IPS-18a (cell line): Measurements from ENCODE around the gene EDC3.
A peak's percentile ranks its signal among the peaks of the same experiment; 100 is the strongest.

Experiments used
- H3K27ac ChIP-seq: one replicate; pipeline ENCODE4 v1.5.1; 2013; ENCODE audit warnings: low read length
- H3K27me3 ChIP-seq: one replicate; pipeline ENCODE4 v1.6.1; 2013; ENCODE audit warnings: mild to moderate bottlenecking, low read length; ENCODE audit not compliant: control insufficient read depth, insufficient read depth
- H3K36me3 ChIP-seq: one replicate; pipeline ENCODE4 v1.6.1; 2013; ENCODE audit warnings: low read depth, low read length; ENCODE audit not compliant: control insufficient read depth
- H3K4me1 ChIP-seq: one replicate; pipeline ENCODE4 v1.6.1; 2013; ENCODE audit warnings: low read depth, low read length; ENCODE audit not compliant: control insufficient read depth
- H3K4me3 ChIP-seq: one replicate; pipeline ENCODE4 v1.5.1; 2013; ENCODE audit warnings: low read length
- H3K9ac ChIP-seq: one replicate; pipeline ENCODE4 v1.6.1; 2013; ENCODE audit warnings: mild to moderate bottlenecking, low read length, moderate library complexity
- H3K9me3 ChIP-seq: one replicate; pipeline ENCODE4 v1.6.1; 2013; ENCODE audit warnings: low read depth, low read length; ENCODE audit not compliant: control insufficient read depth

The EDC3 gene

GRCh38 chr15:74621546-74621920 lies 74.3 kb downstream of the EDC3 start:
- H3K36me3 ChIP-seq: peaks cover 68% of the 10 kb centered on the region
- no peak overlapping the region for H3K27ac ChIP-seq
- no peaks in the 10 kb centered on the region for H3K9me3 ChIP-seq
- H3K9ac ChIP-seq: no peak overlapping the region
- peaks cover 3% of the 10 kb centered on the region for H3K4me1 ChIP-seq
- H3K4me3 ChIP-seq: no peak overlapping the region
- no peaks in the 10 kb centered on the region for H3K27me3 ChIP-seq

DNA sequence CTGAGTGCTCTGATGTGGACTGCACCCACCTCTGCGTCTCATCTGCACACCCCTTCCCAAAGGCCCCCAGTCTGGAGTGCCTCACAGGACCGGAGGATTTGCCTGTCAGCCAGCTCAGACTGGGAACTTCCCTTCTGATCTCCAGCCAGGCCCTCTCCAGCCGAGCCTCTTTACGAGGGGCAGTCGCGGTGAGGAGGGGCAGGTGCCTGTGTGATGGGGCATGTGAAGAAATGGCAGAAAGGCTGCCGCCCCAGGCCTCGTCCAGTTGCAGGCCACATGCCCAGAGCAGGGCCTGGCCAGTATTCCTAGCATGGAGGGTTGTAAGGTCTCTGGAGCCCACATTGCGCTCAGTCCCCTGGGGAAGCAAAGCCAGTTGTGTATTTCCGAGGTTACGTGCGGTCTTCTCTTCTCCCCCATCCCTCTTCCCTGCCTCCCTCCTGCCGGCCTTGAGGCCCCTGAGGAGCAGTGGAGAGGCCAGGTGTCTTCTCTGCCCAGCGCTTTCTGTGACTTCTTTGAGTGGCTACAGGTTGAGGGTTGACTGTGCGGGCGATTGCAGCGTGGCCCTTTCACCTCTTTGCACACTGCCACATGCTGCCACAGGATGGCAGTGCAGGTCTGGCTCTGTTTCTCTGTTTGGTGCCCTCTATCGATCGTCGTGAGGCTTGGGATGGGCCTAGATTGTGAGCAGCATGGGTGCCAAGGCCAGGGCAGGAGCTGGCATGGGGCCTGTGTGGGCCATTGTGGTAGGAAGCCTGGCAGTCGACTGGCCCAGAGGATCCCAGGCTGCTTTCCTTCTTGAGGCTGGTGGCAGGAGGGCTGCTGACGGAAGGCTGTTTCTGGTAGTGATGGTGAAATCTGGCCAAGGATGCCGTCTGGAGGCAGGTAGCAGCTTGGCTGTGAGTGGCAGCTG lies 74.9 kb downstream of the EDC3 start:
- H3K4me3 ChIP-seq: no peak overlapping the region
- no peaks in the 10 kb centered on the region for H3K27me3 ChIP-seq
- peaks cover 61% of the 10 kb centered on the region for H3K36me3 ChIP-seq
- H3K9ac ChIP-seq: no peak overlapping the region
- no peaks in the 10 kb centered on the region for H3K9me3 ChIP-seq
- peaks cover 3% of the 10 kb centered on the region for H3K4me1 ChIP-seq
- H3K27ac ChIP-seq: no peak overlapping the region

GRCh38 chr15:74619916-74620635 lies 75.7 kb downstream of the EDC3 start:
- H3K4me1 ChIP-seq: peaks cover 3% of the 10 kb centered on the region
- no peak overlapping the region for H3K9ac ChIP-seq
- no peak overlapping the region for H3K4me3 ChIP-seq
- H3K27ac ChIP-seq: no peak overlapping the region
- peaks cover 53% of the 10 kb centered on the region for H3K36me3 ChIP-seq
- no peaks in the 10 kb centered on the region for H3K9me3 ChIP-seq
- H3K27me3 ChIP-seq: no peaks in the 10 kb centered on the region

DNA sequence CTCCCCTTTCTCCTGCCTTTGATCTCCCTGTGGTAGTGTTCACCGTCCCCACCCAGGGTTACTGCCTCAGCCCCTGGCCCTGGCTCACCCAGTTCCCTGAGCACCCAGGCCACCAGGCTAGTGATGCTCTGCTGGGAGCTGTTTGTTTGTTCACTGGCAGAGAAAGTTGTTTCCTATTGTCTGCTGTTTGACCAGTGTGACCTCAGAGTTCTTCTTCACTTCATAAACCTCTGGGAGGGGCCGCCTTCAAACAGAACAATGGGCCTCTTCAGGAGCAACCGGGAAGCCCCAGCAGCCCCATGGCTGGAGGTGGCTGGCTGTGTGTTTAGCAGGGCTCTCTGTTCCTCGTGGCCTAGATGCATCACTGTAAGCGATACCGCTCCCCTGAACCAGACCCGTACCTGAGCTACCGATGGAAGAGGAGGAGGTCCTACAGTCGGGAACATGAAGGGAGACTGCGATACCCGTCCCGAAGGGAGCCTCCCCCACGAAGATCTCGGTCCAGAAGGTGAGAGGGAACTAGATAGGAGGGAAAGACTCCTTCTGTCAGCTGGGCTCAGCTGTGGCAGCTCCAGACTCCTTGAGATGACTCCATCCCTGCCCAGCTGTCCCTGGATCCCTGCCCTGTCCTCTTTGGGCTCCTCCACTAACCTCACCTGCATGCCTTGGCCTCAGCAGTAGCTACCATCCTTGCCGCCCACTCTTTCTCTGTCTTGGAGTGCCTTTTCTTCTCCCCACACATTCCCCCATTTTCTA lies 76.8 kb downstream of the EDC3 start:
- Histone ChIP-seq H3K9me3 (no peaks in the 10 kb centered on the region), H3K36me3 (peaks cover 43% of the 10 kb centered on the region), H3K4me1 (peaks cover 3% of the 10 kb centered on the region), H3K27me3 (peaks cover under 1% of the 10 kb centered on the region), H3K27ac (no peak overlapping the region), H3K9ac (no peak overlapping the region), H3K4me3 (no peak overlapping the region)

DNA sequence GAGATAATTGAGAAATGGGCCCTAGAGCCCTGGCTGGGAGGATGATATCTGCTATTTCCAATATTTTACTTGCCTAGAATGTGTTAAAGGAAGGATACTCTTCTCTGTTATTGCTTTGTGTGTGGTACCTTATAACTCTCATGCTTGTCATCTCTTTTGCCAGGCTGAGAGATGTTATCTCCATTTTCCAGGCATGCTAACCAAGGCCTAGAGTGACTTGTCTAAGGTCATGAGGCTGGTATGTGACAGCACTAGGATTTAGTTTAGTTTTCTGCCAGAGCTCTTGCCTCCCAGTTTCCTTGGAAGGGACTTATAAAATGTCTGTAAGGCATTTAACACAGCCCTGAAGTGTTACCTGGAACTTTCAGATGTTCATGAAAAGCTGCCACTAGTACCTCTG lies 78.8 kb downstream of the EDC3 start:
- Histone ChIP-seq H3K27me3 (peaks cover 15% of the 10 kb centered on the region), H3K9me3 (no peaks in the 10 kb centered on the region), H3K27ac (no peak overlapping the region), H3K4me1 (peaks cover 3% of the 10 kb centered on the region), H3K4me3 (peak overlapping the region; percentile 88), H3K9ac (no peak overlapping the region), H3K36me3 (peaks cover 23% of the 10 kb centered on the region)

DNA sequence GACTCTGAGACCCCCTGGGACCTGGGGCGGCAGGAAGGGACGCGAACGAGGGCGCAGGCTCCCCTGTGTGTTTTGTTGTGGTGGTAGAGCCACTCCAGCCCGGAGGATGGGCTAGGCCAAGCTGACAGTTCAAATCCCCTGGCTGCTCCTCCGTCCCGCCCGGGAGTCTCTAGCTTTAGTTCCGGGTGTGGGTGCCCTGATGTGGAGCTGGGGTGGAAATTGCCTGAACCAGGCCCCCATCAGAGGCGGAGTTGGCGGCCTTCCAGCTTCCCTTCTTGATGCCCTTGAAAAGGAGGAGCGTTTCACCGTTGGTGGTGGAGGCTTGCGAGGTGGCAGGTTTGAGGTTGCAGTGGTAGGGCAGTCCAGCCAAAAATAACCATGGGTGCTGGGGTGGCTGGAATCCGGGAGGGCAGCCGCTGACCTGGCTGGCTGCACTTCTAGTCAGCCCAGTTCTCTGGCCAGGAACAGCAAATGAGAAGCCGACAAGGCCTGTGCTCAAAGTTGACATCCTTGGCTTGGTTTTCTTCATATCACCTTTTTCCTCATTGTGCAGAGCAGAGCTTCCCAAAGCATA lies 79.4 kb downstream of the EDC3 start:
- H3K27ac ChIP-seq: no peak overlapping the region
- H3K36me3 ChIP-seq: peaks cover 19% of the 10 kb centered on the region
- peaks cover 3% of the 10 kb centered on the region for H3K4me1 ChIP-seq
- H3K4me3 ChIP-seq: peak overlapping the region; percentile 88
- H3K9ac ChIP-seq: peak overlapping the region; percentile 90
- peaks cover 18% of the 10 kb centered on the region for H3K27me3 ChIP-seq
- H3K9me3 ChIP-seq: no peaks in the 10 kb centered on the region

- H3K9me3 ChIP-seq: no peaks in the 10 kb centered on the region
- peaks cover 18% of the 10 kb centered on the region for H3K27me3 ChIP-seq
- H3K4me1 ChIP-seq: peaks cover 3% of the 10 kb centered on the region
- H3K27ac ChIP-seq: peak within 1 kb of the TSS; percentile 35
- H3K36me3 ChIP-seq: peaks cover 17% of the 10 kb centered on the region
- peak within 1 kb of the TSS; percentile 90 for H3K9ac ChIP-seq
- H3K4me3 ChIP-seq: peak within 1 kb of the TSS; percentile 88
Observed at GRCh38 chr15:74615508-74616365, 80.1 kb downstream of the EDC3 start, which contains the start of gene CLK3. TSS of gene CLK3 (plus strand) at chr15:74615836. CDS start at chr15:74619197, 3,361 bp downstream.

GRCh38 chr15:74614744-74615507 lies 80.9 kb downstream of the EDC3 start:
- peaks cover 3% of the 10 kb centered on the region for H3K4me1 ChIP-seq
- peak overlapping the region; percentile 35 for H3K27ac ChIP-seq
- peak overlapping the region; percentile 88 for H3K4me3 ChIP-seq
- H3K9me3 ChIP-seq: no peaks in the 10 kb centered on the region
- H3K36me3 ChIP-seq: peaks cover 9% of the 10 kb centered on the region
- H3K9ac ChIP-seq: peak overlapping the region; percentile 90
- peaks cover 18% of the 10 kb centered on the region for H3K27me3 ChIP-seq

GRCh38 chr15:74613953-74614743 lies 81.7 kb downstream of the EDC3 start:
- H3K4me1 ChIP-seq: peaks cover 3% of the 10 kb centered on the region
- H3K9ac ChIP-seq: peak overlapping the region; percentile 49
- peak overlapping the region; percentile 88 for H3K4me3 ChIP-seq
- peaks cover 1% of the 10 kb centered on the region for H3K36me3 ChIP-seq
- H3K27ac ChIP-seq: peak overlapping the region; percentile 27
- no peaks in the 10 kb centered on the region for H3K9me3 ChIP-seq
- peaks cover 18% of the 10 kb centered on the region for H3K27me3 ChIP-seq
